Measurements from ENCODE around the gene LRMDA.
A peak's percentile ranks its signal among the peaks of the same experiment; 100 is the strongest.

The LRMDA gene

DNA sequence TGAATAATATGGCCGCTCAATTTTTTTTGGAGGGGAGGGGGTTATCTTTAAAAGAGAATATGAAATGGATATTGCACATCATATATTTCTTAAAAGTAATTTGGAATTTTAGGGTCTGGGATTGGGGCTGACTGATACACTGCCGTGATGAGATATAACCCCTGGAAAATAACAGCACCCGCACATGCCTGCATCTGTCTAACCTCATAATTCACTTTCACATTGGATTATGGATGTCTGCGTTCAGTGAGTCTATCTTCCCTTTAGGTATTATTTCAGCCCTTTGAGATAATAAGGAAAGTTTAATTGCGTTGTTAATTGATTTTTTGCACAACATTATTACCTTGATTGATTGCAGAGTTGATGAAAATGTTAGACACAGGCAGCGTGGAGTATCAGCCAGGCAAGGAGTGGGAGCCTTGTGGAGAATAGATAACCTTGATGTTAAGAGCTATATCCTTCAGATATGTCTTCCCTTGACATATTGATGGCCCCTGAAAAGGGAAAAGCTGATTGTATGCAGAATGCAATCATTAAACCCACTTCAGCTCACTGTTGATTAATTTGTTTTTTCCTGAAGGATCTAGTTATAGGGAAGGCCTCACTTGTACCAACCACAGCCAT is 1111.0 kb downstream of the LRMDA start:
- no peak for TF ChIP-seq CTCF (conservative IDR thresholded peaks at IDR 0.05; ENCODE audit: low read length)
- no peak for DNase-seq (ENCODE audit: low read depth)
- no peak overlapping the region for H3K4me3 ChIP-seq (ENCODE audit: low read length)

DNA sequence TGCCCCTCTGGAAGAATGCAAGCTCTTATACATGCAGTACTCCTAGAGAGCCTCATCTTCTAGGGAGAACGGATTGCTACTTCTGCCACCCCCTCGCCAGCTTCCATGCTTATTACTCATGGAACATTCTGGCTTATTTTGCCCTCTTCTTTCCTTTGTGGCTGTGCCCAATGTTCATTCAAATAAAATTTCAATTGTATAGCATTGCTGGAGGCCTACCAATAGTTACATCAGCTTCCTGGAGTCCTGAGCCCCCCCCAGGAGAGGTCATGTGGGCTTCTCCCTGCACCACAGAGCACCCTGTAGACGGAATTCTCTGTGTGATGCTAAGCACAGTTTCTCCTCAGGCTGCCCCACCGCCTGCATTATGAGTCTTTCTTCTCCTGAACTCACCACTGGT is 1112.2 kb downstream of the LRMDA start:
- DNase-seq (ENCODE audit: low read depth): peak; percentile 25
- TF ChIP-seq CTCF (conservative IDR thresholded peaks at IDR 0.05; ENCODE audit: low read length): no peak
- no peak overlapping the region for H3K4me3 ChIP-seq (ENCODE audit: low read length)

DNA sequence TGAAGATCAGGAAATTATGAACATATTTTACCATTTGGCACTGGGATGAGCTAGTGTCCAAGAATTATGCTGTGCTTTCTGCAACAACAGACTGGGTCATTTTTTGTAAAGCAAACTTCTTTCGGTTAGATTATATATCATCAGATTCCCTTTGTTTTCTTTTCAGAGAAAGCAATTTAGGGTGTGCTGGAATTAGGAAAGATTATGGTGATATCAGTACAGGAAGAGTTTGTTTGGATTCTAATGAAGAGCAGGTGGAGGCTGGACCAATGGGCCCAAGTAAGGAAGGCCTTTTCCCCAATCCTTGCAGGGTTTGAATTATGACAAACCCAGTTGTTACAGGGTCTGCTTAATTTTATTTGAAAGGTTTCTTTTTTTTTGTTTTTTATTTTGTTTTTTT is 1113.4 kb downstream of the LRMDA start:
- no peak for TF ChIP-seq CTCF (conservative IDR thresholded peaks at IDR 0.05; ENCODE audit: low read length)
- peak; percentile 15 for DNase-seq (ENCODE audit: low read depth)
- no peak overlapping the region for H3K4me3 ChIP-seq (ENCODE audit: low read length)

GRCh38 chr10:76546411-76546810 is 1115.0 kb downstream of the LRMDA start:
- no peak overlapping the region for H3K4me3 ChIP-seq (ENCODE audit: low read length)
- no peak for DNase-seq (ENCODE audit: low read depth)
- TF ChIP-seq CTCF (conservative IDR thresholded peaks at IDR 0.05; ENCODE audit: low read length): no peak

DNA sequence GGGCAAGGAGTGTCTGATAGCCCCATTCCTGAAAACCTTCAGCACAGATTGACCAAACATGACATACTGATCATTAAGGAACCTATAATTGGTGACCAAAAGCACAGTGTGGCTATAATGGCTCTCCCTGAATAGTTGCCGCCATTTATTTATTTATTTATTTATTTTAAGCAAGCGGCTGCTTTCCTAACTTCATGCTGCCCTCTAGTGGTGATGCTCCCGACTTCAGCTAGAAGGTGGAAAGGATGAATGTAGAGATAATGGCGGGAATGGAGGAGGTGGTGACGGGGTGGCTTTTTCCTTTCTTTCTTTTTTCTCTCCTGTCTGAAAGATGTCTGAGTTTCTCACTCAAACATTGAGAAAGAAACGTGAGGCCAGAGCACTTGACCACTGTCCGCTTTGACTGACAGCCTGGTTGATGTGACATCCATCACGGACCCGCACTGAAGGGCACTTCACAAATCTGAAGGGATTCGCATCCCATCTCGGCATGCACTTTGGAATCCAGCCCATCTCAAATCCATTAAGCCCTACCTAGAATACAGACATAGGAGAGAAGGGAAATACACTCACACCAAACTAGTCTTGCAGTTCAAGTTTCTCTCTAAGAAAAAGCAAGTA is 1116.0 kb downstream of the LRMDA start:
- H3K4me3 ChIP-seq (ENCODE audit: low read length): no peak overlapping the region
- DNase-seq (ENCODE audit: low read depth): peak; percentile 77
- peak; percentile 82 for TF ChIP-seq CTCF (conservative IDR thresholded peaks at IDR 0.05; ENCODE audit: low read length)

- no peak for DNase-seq (ENCODE audit: low read depth)
- no peak for TF ChIP-seq CTCF (conservative IDR thresholded peaks at IDR 0.05; ENCODE audit: low read length)
- H3K4me3 ChIP-seq (ENCODE audit: low read length): no peak overlapping the region
Measured at GRCh38 chr10:76548716-76549115, 1117.3 kb downstream of the LRMDA start.

DNA sequence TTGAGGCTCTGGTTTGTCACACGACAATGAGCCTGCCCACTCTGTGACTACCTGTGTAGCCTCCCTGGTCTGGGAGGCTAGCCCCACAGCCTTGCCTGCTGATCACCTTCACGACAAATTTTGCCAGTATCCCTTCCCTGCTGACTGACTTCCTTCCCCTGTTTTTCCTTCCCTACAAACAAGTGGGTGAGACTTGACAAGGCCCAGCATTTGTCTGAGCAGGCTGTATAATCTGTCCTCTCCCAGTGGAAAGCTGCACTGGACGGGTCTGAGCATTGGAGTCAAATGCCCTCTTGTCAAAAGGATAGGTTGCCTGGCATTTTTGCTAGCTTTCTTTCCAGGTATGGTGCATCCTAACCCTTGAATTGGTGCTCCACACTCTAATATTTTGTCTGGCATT is 1117.7 kb downstream of the LRMDA start:
- no peak for TF ChIP-seq CTCF (conservative IDR thresholded peaks at IDR 0.05; ENCODE audit: low read length)
- H3K4me3 ChIP-seq (ENCODE audit: low read length): no peak overlapping the region
- no peak for DNase-seq (ENCODE audit: low read depth)

All from AG10803 (cell line).